ENCODE measurements around the gene STPG3. TPM values are rescaled to one million over a fixed set of nuclear protein-coding genes. Genes with fewer than 3 reads are reported as not detected.
A peak's percentile ranks its signal among the peaks of the same experiment; 100 is the strongest.

STPG3 gene
- total and polyA plus RNA-seq, 9 of the 15 experiments (the other 6 are each of a cell fraction or from before 2014, with no cell fraction given): not detected

DNA sequence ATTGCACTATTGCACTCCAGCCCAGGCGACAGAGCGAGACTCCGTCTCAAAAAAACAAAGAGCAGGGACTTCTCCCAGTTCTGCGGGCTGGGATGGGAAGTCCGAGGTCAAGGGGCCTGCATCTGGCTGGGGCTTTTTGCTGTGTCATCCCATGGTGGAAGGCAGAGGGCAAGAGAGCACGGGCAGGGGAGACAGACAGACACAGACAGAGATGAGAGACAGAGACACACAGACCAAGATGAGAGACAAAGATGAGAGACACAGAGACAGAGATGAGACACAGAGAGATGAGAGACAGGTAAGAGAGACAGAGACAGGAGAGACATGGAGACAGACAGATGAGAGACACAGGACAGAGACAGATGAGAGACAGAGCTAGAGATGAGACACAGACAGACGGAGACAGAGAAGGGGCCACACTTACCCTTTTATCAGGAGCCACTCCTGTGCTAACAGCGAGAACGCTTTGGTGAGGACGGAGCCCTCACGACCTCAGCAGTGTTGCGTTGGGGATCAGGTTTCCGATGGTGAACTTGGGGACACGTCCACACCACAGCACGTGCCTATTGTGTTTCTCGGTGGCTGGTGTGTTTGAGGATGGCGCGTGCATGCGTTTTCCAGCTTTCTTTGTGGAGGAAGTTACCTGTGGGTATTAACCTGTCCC, 17.6 kb downstream of the STPG3 start (continued):
- TF ChIP-seq, protein P1, sequence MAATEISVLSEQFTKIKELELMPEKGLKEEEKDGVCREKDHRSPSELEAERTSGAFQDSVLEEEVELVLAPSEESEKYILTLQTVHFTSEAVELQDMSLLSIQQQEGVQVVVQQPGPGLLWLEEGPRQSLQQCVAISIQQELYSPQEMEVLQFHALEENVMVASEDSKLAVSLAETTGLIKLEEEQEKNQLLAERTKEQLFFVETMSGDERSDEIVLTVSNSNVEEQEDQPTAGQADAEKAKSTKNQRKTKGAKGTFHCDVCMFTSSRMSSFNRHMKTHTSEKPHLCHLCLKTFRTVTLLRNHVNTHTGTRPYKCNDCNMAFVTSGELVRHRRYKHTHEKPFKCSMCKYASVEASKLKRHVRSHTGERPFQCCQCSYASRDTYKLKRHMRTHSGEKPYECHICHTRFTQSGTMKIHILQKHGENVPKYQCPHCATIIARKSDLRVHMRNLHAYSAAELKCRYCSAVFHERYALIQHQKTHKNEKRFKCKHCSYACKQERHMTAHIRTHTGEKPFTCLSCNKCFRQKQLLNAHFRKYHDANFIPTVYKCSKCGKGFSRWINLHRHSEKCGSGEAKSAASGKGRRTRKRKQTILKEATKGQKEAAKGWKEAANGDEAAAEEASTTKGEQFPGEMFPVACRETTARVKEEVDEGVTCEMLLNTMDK (IDR thresholded peaks at IDR 0.05; ENCODE audit: borderline replicate concordance, insufficient read depth, low read depth, low read length, poor library complexity, severe bottlenecking): no peak
- TF ChIP-seq CBFA2T2 (conservative IDR thresholded peaks at IDR 0.05) (peak; percentile 45; the same call in 1 of the 2 replicates), SMARCB1 (IDR thresholded peaks at IDR 0.05; ENCODE audit: insufficient read length, low read depth) (no peak), CHD1 (IDR thresholded peaks at IDR 0.05; ENCODE audit: low read length) (no peak), MAFG (tag; conservative IDR thresholded peaks at IDR 0.05) (peak; percentile 98), TEAD2 (tag; IDR thresholded peaks at IDR 0.05) (0 out of 2 replicates have a peak, but pooled peaks have one; percentile 5), L3MBTL2 (IDR thresholded peaks at IDR 0.05) (peak; percentile 64), ZNF263 (CRISPR knock-in tag; IDR thresholded peaks at IDR 0.05; ENCODE audit: borderline replicate concordance) (no peak), RNF2 (IDR thresholded peaks at IDR 0.05) (no peak), GATAD2A (IDR thresholded peaks at IDR 0.05) (peak; percentile 35; the same call in 1 of the 2 replicates)
- TF ChIP-seq, protein P2, sequence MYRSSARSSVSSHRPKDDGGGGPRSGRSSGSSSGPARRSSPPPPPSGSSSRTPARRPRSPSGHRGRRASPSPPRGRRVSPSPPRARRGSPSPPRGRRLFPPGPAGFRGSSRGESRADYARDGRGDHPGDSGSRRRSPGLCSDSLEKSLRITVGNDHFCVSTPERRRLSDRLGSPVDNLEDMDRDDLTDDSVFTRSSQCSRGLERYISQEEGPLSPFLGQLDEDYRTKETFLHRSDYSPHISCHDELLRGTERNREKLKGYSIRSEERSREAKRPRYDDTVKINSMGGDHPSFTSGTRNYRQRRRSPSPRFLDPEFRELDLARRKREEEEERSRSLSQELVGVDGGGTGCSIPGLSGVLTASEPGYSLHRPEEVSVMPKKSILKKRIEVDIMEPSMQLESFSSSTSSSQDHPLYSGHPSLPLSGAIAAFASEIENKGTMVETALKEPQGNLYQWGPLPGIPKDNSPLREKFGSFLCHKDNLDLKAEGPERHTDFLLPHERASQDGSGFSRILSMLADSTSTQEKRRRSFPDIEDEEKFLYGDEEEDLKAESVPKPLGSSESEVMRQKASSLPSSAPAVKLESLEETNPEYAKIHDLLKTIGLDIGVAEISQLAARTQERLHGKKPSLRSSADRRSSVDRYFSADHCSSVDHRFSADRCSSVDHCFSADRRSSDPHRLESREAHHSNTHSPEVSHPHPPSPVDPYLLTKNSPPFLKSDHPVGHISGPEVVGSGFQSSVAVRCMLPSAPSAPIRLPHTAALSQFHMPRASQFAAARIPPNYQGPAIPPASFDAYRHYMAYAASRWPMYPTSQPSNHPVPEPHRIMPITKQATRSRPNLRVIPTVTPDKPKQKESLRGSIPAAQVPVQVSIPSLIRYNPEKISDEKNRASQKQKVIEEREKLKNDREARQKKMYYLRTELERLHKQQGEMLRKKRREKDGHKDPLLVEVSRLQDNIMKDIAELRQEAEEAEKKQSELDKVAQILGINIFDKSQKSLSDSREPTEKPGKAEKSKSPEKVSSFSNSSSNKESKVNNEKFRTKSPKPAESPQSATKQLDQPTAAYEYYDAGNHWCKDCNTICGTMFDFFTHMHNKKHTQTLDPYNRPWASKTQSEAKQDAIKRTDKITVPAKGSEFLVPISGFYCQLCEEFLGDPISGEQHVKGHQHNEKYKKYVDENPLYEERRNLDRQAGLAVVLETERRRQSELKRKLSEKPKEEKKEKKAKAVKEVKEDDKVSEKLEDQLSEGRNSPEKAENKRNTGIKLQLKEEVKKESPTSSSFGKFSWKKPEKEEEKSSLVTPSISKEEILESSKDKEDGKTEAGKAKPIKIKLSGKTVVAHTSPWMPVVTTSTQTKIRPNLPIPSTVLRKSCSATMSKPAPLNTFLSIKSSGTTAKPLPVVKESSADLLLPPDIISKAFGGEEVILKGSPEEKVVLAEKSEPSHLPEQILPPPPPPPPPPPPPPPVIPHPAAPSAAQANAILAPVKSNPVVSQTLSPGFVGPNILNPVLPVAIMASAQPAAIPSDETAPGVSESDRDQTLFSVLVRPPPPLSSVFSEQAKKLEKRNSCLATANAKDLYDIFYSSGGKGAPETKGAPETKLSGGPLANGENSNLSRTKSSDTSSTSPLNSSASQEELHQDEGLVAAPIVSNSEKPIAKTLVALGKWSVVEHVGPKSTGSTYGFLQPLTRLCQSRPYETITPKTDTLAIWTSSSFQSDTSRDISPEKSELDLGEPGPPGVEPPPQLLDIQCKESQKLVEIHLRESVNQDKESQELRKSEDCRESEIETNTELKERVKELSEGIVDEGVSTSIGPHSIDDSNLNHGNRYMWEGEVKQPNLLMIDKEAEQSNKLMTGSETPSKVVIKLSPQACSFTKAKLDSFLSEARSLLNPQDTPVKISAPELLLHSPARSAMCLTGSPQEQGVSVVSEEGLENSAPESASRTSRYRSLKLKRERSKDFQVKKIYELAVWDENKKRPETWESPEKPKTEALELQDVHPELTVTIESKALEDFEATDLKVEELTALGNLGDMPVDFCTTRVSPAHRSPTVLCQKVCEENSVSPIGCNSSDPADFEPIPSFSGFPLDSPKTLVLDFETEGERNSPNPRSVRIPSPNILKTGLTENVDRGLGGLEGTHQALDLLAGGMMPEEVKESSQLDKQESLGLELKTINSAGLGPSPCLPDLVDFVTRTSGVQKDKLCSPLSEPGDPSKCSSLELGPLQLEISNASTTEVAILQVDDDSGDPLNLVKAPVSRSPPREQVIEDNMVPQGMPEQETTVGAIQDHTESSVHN (IDR thresholded peaks at IDR 0.05; ENCODE audit: borderline replicate concordance in 1 of 2, low read depth in 1 of 2): peak in 1 of 2 experiments; percentile 43; a peak in 1 of 4 replicates
- TF ChIP-seq, protein P3, sequence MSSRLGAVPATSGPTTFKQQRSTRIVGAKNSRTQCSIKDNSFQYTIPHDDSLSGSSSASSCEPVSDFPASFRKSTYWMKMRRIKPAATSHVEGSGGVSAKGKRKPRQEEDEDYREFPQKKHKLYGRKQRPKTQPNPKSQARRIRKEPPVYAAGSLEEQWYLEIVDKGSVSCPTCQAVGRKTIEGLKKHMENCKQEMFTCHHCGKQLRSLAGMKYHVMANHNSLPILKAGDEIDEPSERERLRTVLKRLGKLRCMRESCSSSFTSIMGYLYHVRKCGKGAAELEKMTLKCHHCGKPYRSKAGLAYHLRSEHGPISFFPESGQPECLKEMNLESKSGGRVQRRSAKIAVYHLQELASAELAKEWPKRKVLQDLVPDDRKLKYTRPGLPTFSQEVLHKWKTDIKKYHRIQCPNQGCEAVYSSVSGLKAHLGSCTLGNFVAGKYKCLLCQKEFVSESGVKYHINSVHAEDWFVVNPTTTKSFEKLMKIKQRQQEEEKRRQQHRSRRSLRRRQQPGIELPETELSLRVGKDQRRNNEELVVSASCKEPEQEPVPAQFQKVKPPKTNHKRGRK (tag; IDR thresholded peaks at IDR 0.05): no peak
- TF ChIP-seq, protein P4, sequence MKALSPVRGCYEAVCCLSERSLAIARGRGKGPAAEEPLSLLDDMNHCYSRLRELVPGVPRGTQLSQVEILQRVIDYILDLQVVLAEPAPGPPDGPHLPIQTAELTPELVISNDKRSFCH (CRISPR knock-in tag; IDR thresholded peaks at IDR 0.05): no peak
- TF ChIP-seq, protein P4 (tag; IDR thresholded peaks at IDR 0.05): peak; percentile 76
